ENCODE measurements around the gene LPAR5. TPM values are rescaled to one million over a fixed set of nuclear protein-coding genes. Genes with fewer than 3 reads are reported as not detected.

Gene LPAR5
- 1 to 10 TPM in 2 of 3 donors, under 1 TPM in 1; 0.96 to 1.5 (median 1.3) TPM for polyA plus RNA-seq (ENCODE audit: insufficient read length in 3 of 3)
- long read RNA-seq, donor 1, result 0 reads
- long read RNA-seq, donor 2, result 0 reads
- long read RNA-seq, donor 3, partial matches to known transcripts, result 0 of 1 reads
- long read RNA-seq, donor 3, other reads (novel, unspliced or antisense), result 0 of 1 reads
- long read RNA-seq, donor 4, partial matches to known transcripts, result 0 of 1 reads
- long read RNA-seq, donor 4, other reads (novel, unspliced or antisense), result 0 of 1 reads
- long read RNA-seq, donor 5, result 0 reads
- long read RNA-seq, donor 6, result 0 reads
- long read RNA-seq, donor 7, result 0 reads
- long read RNA-seq, donor 8, result 0 reads
- long read RNA-seq, donor 9, result 0 reads
- long read RNA-seq, donor 10, result 0 reads
- long read RNA-seq, donor 11, result 0 reads
- long read RNA-seq, donor 12, result 0 reads
- long read RNA-seq, donor 13, result 0 reads
- long read RNA-seq, donor 14, partial matches to known transcripts, result 0 of 1 reads
- long read RNA-seq, donor 14, other reads (novel, unspliced or antisense), result 0 of 1 reads
- long read RNA-seq, donor 15, result 0 reads
- long read RNA-seq, donor 16, partial matches to known transcripts, result 0 of 1 reads
- long read RNA-seq, donor 16, other reads (novel, unspliced or antisense), result 0 of 1 reads

GRCh38 chr12:6635856-6636531 is at the start of gene LPAR5:
LPAR5 (minus strand) TSS chr12:6635959; CDS start chr12:6621248, 14,711 bp downstream.
- DNase-seq (ENCODE audit: extremely low read depth in 1 of 11, low read depth in 9 of 11, low spot score in 4 of 11), result no peak

- DNase-seq (ENCODE audit: extremely low read depth in 1 of 11, low read depth in 9 of 11, low spot score in 4 of 11), result no peak
Measured at GRCh38 chr12:6684609-6685008, 48.9 kb upstream of the LPAR5 start.

- DNase-seq (ENCODE audit: extremely low read depth in 1 of 11, low read depth in 9 of 11, low spot score in 4 of 11), result no peak
Measured at GRCh38 chr12:6676962-6677361, 41.2 kb upstream of the LPAR5 start.

GRCh38 chr12:6672143-6672542 is 36.4 kb upstream of the LPAR5 start:
- no peak for DNase-seq (ENCODE audit: extremely low read depth in 1 of 11, low read depth in 9 of 11, low spot score in 4 of 11)

- DNase-seq (ENCODE audit: extremely low read depth in 1 of 11, low read depth in 9 of 11, low spot score in 4 of 11), result no peak
Measured at GRCh38 chr12:6667559-6668210, 31.9 kb upstream of the LPAR5 start.

GRCh38 chr12:6666211-6666610 is 30.5 kb upstream of the LPAR5 start:
- no peak for DNase-seq (ENCODE audit: extremely low read depth in 1 of 11, low read depth in 9 of 11, low spot score in 4 of 11)

- DNase-seq (ENCODE audit: extremely low read depth in 1 of 11, low read depth in 9 of 11, low spot score in 4 of 11), result no peak
Measured at GRCh38 chr12:6664902-6665301, 29.1 kb upstream of the LPAR5 start.

- peak; percentile 98 to 100 (median 99) for DNase-seq (ENCODE audit: extremely low read depth in 1 of 11, low read depth in 9 of 11, low spot score in 4 of 11)
Measured at GRCh38 chr12:6662906-6663742, 27.4 kb upstream of the LPAR5 start, which contains the start of gene ING4. ING4 (minus strand) TSS chr12:6663119; CDS start chr12:6663101, 18 bp downstream.

- DNase-seq (ENCODE audit: extremely low read depth in 1 of 11, low read depth in 9 of 11, low spot score in 4 of 11), result peak in 1 of 11 donors; percentile 9
Measured at GRCh38 chr12:6662602-6662905, 26.8 kb upstream of the LPAR5 start.

GRCh38 chr12:6653987-6654386 is 18.2 kb upstream of the LPAR5 start:
- DNase-seq (ENCODE audit: extremely low read depth in 1 of 11, low read depth in 9 of 11, low spot score in 4 of 11), result no peak

- no peak for DNase-seq (ENCODE audit: extremely low read depth in 1 of 11, low read depth in 9 of 11, low spot score in 4 of 11)
Measured at GRCh38 chr12:6653342-6653741, 17.6 kb upstream of the LPAR5 start.

- DNase-seq (ENCODE audit: extremely low read depth in 1 of 11, low read depth in 9 of 11, low spot score in 4 of 11), result no peak
Measured at GRCh38 chr12:6652391-6652790, 16.6 kb upstream of the LPAR5 start.

GRCh38 chr12:6650832-6651231 is 15.1 kb upstream of the LPAR5 start:
- DNase-seq (ENCODE audit: extremely low read depth in 1 of 11, low read depth in 9 of 11, low spot score in 4 of 11), result no peak

GRCh38 chr12:6647083-6647604 is 11.4 kb upstream of the LPAR5 start, which contains the start of gene ACRBP:
ACRBP (minus strand) TSS chr12:6647432; CDS start chr12:6647366, 66 bp downstream.
- peak in 8 of 11 donors; percentile 30 to 69 (median 56) for DNase-seq (ENCODE audit: extremely low read depth in 1 of 11, low read depth in 9 of 11, low spot score in 4 of 11)

GRCh38 chr12:6646276-6647082 is 10.7 kb upstream of the LPAR5 start:
- no peak for DNase-seq (ENCODE audit: extremely low read depth in 1 of 11, low read depth in 9 of 11, low spot score in 4 of 11)

GRCh38 chr12:6644903-6645302 is 9.1 kb upstream of the LPAR5 start:
- peak in 1 of 11 donors; percentile 26 for DNase-seq (ENCODE audit: extremely low read depth in 1 of 11, low read depth in 9 of 11, low spot score in 4 of 11)

- no peak for DNase-seq (ENCODE audit: extremely low read depth in 1 of 11, low read depth in 9 of 11, low spot score in 4 of 11)
Measured at GRCh38 chr12:6644257-6644596, 8.5 kb upstream of the LPAR5 start.
